Neural crest cell (in vitro differentiated cells): ENCODE results near the gene GPR161. TPM values are rescaled to one million over a fixed set of nuclear protein-coding genes. Genes with fewer than 3 reads are reported as not detected.

Experiments
- DNase-seq: peaks from one replicate; pipeline ENCODE4 v3.0.0; 2021; ENCODE audit warnings: low read depth, mixed read lengths, low spot score
- H3K27ac Mint-ChIP-seq: one replicate; pipeline ENCODE4 v1.8.0; 2021; ENCODE audit warnings: mild to moderate bottlenecking, mixed read lengths; ENCODE audit not compliant: unreplicated experiment
- H3K27me3 Mint-ChIP-seq: 2 replicates; pipeline ENCODE4 v1.8.0; 2021; ENCODE audit warnings: low read depth, mild to moderate bottlenecking, mixed read lengths
- H3K36me3 Mint-ChIP-seq: 2 replicates; pipeline ENCODE4 v1.8.0; 2021; ENCODE audit warnings: low read depth, mild to moderate bottlenecking, mixed read lengths
- H3K4me1 Mint-ChIP-seq: 2 replicates; pipeline ENCODE4 v1.8.0; 2021; ENCODE audit warnings: mixed read lengths
- H3K4me3 Mint-ChIP-seq: one replicate; pipeline ENCODE4 v1.8.0; 2021; ENCODE audit warnings: mild to moderate bottlenecking, mixed read lengths
- H3K9me3 Mint-ChIP-seq: 2 replicates; pipeline ENCODE4 v1.8.0; 2021; ENCODE audit warnings: mixed read lengths
- total RNA-seq: library from RNA; stranded (reverse); gene quantifications from 2 replicates; pipeline ENCODE4 v1.2.1, GENCODE V29; 2021
- TF ChIP-seq, protein P1 (sequence below): fragments of 200-600 bp; sonication (generic); conservative IDR thresholded peaks from 2 replicates; pipeline ENCODE4 v1.5.0; 2021; ENCODE audit warnings: antibody characterized with exemption, mild to moderate bottlenecking

The GPR161 gene
- total RNA-seq, 1 donor from 2014 or later: 47.7 TPM

DNA sequence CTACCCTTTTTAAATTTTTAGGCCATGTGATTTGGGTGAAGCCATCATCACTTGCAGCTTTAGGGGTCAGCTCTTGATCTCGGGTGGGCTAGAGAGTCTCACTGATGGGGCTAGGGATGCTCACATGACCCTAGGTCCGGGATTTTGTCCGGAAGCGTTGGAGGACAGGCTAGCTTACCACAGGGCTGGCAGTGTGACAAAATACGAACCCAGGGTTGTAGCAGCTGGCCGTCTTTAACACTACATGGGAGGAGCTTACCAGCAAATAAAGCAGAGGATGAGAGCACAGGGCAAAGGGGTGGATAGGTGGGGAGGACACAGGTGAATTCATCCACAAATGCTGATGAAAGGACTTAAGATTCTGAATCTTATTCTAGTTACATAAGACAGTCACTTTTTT, 21.9 kb downstream of the GPR161 start:
- Mint-ChIP-seq H3K27me3 (no peaks in the 10 kb centered on the region), H3K36me3 (peaks cover 34% of the 10 kb centered on the region), H3K4me3 (no peak overlapping the region), H3K4me1 (peaks cover 5% of the 10 kb centered on the region), H3K27ac (no peak overlapping the region), H3K9me3 (peaks cover 10% of the 10 kb centered on the region)
- TF ChIP-seq, protein P1, sequence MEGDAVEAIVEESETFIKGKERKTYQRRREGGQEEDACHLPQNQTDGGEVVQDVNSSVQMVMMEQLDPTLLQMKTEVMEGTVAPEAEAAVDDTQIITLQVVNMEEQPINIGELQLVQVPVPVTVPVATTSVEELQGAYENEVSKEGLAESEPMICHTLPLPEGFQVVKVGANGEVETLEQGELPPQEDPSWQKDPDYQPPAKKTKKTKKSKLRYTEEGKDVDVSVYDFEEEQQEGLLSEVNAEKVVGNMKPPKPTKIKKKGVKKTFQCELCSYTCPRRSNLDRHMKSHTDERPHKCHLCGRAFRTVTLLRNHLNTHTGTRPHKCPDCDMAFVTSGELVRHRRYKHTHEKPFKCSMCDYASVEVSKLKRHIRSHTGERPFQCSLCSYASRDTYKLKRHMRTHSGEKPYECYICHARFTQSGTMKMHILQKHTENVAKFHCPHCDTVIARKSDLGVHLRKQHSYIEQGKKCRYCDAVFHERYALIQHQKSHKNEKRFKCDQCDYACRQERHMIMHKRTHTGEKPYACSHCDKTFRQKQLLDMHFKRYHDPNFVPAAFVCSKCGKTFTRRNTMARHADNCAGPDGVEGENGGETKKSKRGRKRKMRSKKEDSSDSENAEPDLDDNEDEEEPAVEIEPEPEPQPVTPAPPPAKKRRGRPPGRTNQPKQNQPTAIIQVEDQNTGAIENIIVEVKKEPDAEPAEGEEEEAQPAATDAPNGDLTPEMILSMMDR: no peak
- DNase-seq: no peak

DNA sequence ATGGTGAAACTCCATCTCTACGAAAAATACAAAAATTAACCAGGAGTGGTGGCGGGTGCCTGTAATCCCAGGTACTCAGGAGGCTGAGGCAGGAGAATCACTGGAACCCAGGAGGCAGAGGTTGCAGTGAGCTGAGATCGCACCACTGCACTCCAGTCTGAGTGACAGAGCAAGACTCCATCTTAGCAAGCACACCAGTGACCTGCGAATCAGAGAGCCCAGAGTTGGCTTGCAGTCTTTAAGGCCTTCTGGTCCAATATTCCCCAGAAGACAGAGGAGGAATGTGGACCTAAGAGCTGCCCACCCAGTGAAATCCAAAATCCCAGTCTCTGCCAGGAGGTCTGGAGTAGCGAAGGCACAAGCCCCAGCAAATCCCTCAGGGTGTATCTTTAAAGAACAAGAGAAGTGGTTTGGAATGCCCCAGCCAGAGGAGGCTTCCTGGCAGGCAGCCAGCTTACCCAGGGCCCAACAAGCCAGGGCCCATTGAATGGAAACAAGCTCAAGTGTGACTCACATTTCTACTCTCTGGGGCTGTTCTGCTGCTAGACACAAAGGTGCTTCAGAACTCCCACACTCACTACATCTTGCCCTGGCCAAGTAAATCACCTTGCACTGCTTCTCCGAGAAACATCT, 23.9 kb downstream of the GPR161 start:
- H3K4me1 Mint-ChIP-seq: peaks cover 5% of the 10 kb centered on the region
- no peak overlapping the region for H3K4me3 Mint-ChIP-seq
- peaks cover 27% of the 10 kb centered on the region for H3K36me3 Mint-ChIP-seq
- no peak for DNase-seq
- TF ChIP-seq, protein P1: no peak
- peaks cover 2% of the 10 kb centered on the region for H3K9me3 Mint-ChIP-seq
- H3K27me3 Mint-ChIP-seq: no peaks in the 10 kb centered on the region
- H3K27ac Mint-ChIP-seq: peak overlapping the region; percentile 27

DNA sequence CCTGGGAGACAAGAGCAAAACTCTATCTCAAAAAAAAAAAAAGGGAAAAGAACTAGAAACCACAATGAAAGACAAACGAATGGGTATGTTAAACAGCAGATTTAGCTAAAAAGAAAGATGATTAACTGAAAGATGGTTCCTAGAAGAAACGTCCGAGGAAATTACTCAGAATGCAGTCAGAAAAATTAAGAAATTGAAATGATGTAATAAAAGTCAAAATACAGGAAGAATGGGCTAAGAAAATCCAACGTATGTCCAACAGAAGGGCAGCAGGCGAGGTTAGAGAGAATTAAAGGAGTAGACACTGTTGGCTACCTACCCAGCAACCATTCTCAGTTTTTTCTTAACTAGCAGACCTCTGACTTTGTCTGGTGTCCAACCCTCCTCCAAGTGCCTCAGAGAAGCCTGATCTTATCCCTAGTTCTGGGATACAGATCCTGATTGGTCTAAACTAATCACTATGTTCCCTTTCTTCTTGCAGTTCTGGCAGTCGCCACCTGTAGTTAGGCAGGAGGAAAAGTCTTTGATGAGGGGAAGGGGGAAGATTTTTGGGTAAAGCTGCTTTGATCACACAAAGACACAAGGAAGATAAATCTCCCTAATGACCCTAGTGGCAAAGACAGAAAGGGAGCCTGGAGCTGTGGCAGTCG, 25.7 kb downstream of the GPR161 start:
- Mint-ChIP-seq H3K4me3 (no peak overlapping the region), H3K4me1 (peaks cover 5% of the 10 kb centered on the region), H3K36me3 (peaks cover 23% of the 10 kb centered on the region), H3K27ac (no peak overlapping the region), H3K9me3 (peaks cover 2% of the 10 kb centered on the region), H3K27me3 (no peaks in the 10 kb centered on the region)
- TF ChIP-seq, protein P1: no peak
- no peak for DNase-seq

DNA sequence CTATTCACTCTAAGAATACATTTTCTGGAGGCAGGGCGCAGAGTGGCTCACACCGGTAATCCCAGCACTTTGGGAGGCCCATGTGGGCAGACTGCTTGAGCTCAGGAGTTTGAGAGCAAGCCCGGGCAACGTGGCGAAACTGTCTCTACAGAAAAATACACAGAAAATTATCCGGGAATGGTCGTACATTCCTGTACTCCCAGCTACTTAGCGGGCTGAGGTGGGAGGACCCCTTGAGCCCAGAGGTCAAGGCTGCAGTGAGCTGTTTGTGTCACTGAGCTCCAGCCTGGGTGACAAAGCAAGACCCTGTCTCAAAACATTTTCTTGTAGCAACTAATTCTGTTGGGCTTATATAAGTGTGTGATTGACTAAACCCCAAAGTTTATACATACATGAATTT, 30.5 kb downstream of the GPR161 start:
- TF ChIP-seq, protein P1: no peak
- H3K9me3 Mint-ChIP-seq: no peaks in the 10 kb centered on the region
- H3K27ac Mint-ChIP-seq: no peak overlapping the region
- peaks cover 12% of the 10 kb centered on the region for H3K36me3 Mint-ChIP-seq
- no peaks in the 10 kb centered on the region for H3K27me3 Mint-ChIP-seq
- H3K4me3 Mint-ChIP-seq: no peak overlapping the region
- no peak for DNase-seq
- no peaks in the 10 kb centered on the region for H3K4me1 Mint-ChIP-seq

DNA sequence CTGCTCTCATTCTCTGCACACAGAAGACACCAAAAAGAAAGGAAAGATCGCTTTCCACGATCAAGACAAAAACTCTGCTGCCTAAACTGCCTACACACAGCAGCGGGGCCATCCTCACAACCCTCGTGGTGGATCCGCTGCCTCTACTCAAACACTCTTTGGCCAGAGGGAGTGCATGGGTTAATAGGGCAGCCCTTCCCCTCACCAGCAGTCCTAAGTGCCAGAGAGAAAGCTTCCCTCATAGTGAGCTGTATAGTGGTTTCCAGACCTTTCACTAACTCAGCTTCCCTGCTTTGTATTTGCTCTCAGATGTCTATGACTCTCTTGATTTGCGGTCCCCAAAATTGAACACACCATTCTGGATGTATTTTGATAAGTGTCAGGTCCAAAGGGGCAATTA, 30.9 kb downstream of the GPR161 start:
- no peak for DNase-seq
- peak overlapping the region; percentile 89 for H3K27ac Mint-ChIP-seq
- TF ChIP-seq, protein P1: no peak
- H3K9me3 Mint-ChIP-seq: no peaks in the 10 kb centered on the region
- no peak overlapping the region for H3K4me3 Mint-ChIP-seq
- no peaks in the 10 kb centered on the region for H3K4me1 Mint-ChIP-seq
- H3K27me3 Mint-ChIP-seq: no peaks in the 10 kb centered on the region
- H3K36me3 Mint-ChIP-seq: peaks cover 8% of the 10 kb centered on the region
